NCI-H2029 treated with DMSO at 0.1 percent for 48 hours (cell line): ENCODE data around the gene PARD3B.

Source experiments
- DNase-seq: peaks from one replicate; lab custom pipeline; 2025; lab: John Stamatoyannopoulos, UW

PARD3B gene

GRCh38 chr2:204835786-204836185 is 290.5 kb downstream of the PARD3B start:
- DNase-seq = no peak

GRCh38 chr2:204840504-204840903 is 295.2 kb downstream of the PARD3B start:
- no peak for DNase-seq

GRCh38 chr2:204842068-204842467 is 296.8 kb downstream of the PARD3B start:
- DNase-seq = no peak

GRCh38 chr2:204842661-204843485 is 297.6 kb downstream of the PARD3B start:
- no peak for DNase-seq

GRCh38 chr2:204846471-204846870 is 301.2 kb downstream of the PARD3B start:
- no peak for DNase-seq

GRCh38 chr2:204849892-204850291 is 304.6 kb downstream of the PARD3B start:
- no peak for DNase-seq

GRCh38 chr2:204850581-204850980 is 305.3 kb downstream of the PARD3B start:
- DNase-seq = no peak

- no peak for DNase-seq
These were observed 308.6 kb downstream of the PARD3B start for GRCh38 chr2:204853905-204854304.

GRCh38 chr2:204860274-204860673 is 315.0 kb downstream of the PARD3B start:
- no peak for DNase-seq

GRCh38 chr2:204862809-204863208 is 317.5 kb downstream of the PARD3B start:
- no peak for DNase-seq

- DNase-seq = no peak
These were observed 318.1 kb downstream of the PARD3B start for GRCh38 chr2:204863336-204863735.

GRCh38 chr2:204869132-204869823 is 324.0 kb downstream of the PARD3B start:
- DNase-seq = no peak

- no peak for DNase-seq
These were observed 324.8 kb downstream of the PARD3B start for GRCh38 chr2:204870053-204870452.

- no peak for DNase-seq
These were observed 326.1 kb downstream of the PARD3B start for GRCh38 chr2:204871231-204871953.

GRCh38 chr2:204876311-204876710 is 331.0 kb downstream of the PARD3B start:
- DNase-seq = no peak

- no peak for DNase-seq
These were observed 332.4 kb downstream of the PARD3B start for GRCh38 chr2:204877691-204878090.

- DNase-seq = no peak
These were observed 335.7 kb downstream of the PARD3B start for GRCh38 chr2:204880928-204881327.

- DNase-seq = no peak
These were observed 336.4 kb downstream of the PARD3B start for GRCh38 chr2:204881655-204882054.

- DNase-seq = no peak
These were observed 340.5 kb downstream of the PARD3B start for GRCh38 chr2:204885747-204886146.

GRCh38 chr2:204886713-204887112 is 341.4 kb downstream of the PARD3B start:
- no peak for DNase-seq

- no peak for DNase-seq
These were observed 342.9 kb downstream of the PARD3B start for GRCh38 chr2:204888222-204888621.

GRCh38 chr2:204890680-204891079 is 345.4 kb downstream of the PARD3B start:
- DNase-seq = no peak

GRCh38 chr2:204891739-204892138 is 346.5 kb downstream of the PARD3B start:
- DNase-seq = no peak
